Measurements from ENCODE around the gene LBHD2.

The LBHD2 gene

GRCh38 chr14:103070263-103070885 lies 13.6 kb upstream of the LBHD2 start:
- DNase-seq, result no peak

DNA sequence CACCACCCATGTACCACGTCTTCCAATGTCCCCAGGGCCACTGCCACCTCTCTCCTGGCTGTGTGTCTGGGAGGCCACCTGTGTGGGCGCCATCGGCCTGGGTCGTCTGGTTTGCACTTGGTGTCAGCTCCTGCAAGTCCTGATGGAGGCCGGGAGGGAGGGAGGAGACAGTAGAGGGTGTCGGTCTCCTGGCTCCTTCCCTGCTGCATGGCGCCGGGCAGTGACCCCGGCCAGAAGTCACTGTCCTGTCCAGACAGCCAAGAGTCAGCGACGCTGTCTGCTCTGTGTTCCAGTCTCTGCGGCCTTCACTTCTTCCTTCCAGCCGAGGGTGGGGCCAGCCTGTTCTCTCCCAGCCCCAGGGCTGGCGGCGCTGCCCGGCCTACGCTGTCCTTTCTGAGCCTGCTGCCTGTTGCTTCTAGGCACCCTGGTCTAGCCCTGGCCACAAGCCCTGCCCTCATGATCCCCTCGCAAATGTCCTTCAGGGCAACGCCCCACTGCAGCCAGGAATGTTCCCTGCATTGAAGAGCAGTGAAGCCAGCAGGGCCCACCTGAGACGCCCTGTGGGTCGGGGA lies 13.0 kb upstream of the LBHD2 start:
- DNase-seq, result no peak

GRCh38 chr14:103071544-103072251 lies 12.3 kb upstream of the LBHD2 start:
- DNase-seq, result no peak

DNA sequence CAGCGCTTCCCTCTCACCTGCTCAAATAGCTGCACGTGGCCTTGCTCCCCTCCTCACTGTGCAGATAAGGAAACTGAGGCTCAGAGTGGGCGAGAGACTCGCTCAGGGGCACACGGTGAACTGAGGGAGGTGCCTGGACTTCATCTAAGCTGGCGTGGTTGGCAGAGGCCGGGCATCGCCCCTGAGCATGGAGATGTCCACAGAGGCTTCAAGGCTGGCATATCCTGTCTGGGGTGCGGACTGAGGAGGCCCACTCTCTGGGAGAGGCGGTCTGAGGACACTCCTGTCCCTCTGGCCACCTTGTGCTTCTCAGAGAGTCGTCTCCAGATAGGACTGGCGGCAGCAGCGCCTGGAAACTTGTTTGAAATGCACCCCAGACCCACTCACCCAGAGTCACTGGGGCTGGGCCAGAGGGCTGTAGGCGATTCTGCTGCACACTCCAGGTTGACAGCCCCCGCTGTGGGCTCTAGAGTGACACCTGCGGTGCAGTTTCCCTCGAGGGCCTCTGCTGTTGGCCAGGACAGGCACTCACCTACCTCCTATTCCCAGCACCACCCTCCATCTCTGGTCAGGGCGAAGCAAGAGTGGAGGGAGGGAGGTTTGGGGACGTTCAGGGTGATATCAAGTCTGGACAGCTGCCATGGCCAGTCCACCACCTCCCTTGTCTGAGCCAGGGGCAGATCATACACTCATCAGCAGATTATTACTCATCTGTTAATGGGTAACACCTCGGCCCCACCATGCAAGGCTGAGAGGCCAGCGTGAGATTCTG lies 11.2 kb upstream of the LBHD2 start:
- no peak for DNase-seq

GRCh38 chr14:103073367-103073875 lies 10.6 kb upstream of the LBHD2 start:
- no peak for DNase-seq

GRCh38 chr14:103073876-103074728 lies 9.9 kb upstream of the LBHD2 start:
- no peak for DNase-seq

- DNase-seq, result no peak
Measured at GRCh38 chr14:103074729-103075367, 9.2 kb upstream of the LBHD2 start.

DNA sequence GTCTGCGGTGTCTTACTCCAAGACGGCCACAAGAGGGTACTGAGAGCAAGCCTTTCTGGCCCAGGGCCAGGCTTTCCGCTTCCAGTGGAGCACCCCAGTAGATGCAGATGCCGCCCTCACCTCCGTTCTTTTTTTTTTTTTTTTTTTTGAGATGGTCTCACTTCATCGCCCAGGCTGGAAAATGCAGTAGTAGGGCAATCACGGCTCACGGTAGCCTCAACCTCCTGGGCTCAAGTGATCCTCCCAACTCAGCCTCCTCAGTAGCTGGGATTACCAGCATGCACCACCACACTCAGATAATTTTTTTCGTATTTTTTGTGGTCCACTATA lies 5.6 kb upstream of the LBHD2 start:
- no peak for DNase-seq

GRCh38 chr14:103078860-103079587 lies 5.0 kb upstream of the LBHD2 start:
- no peak for DNase-seq

GRCh38 chr14:103081951-103082350 lies 2.1 kb upstream of the LBHD2 start:
- DNase-seq, result no peak

DNA sequence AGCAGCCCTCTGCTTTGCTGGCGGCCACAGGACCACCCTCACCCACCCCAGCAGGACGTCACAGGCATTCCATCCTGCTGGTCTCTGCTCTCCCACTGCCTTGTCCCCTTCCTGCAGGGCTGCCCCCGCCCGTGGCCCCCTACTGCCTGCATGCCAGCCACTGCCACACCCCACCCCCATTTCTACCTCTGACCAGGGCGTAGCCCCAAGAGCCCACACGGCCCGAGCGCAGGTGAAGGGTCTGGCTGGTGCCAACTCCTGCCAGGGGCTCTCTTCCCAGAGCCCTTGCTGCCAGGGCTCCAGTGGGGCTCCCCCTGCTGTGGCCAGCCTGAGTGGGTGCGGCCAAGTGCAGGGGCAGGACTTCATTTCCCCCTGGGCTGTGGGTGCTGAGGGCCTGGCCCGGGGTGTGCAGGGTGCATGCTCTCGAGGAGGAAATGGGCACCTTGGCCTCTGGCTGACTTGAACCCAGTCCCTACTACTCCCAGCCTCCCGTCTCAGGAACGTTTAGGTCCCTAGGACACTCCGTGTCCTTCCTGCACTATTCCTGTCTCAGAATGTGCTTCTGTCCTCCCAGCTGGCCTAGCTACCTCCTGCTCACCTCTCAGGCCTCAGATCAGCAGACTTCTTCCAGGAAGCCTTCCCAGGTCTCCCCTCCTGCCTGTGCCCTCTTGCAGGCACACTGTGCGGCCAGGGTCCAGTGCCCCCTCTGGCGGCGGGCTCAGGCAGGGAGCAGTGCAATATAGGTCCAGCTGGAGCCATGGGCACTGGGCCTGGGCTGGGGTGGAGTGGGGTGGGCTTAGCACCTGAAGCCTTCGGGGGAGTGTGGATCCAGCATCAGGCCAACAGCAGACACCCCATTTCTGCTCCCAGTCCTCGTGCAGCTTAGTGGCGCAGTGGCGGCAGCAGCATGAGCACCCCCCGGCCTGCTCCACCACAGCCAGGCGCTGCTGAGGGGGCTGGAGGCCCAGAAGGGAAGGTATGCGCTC lies 1.4 kb downstream of the LBHD2 start:
- no peak for DNase-seq

- DNase-seq, result no peak
Measured at GRCh38 chr14:103086771-103087342, 2.8 kb downstream of the LBHD2 start.

- DNase-seq, result no peak
Measured at GRCh38 chr14:103087343-103087835, 3.4 kb downstream of the LBHD2 start.

GRCh38 chr14:103088921-103089320 lies 4.9 kb downstream of the LBHD2 start:
- DNase-seq, result no peak

GRCh38 chr14:103089386-103090335 lies 5.7 kb downstream of the LBHD2 start:
- no peak for DNase-seq

- DNase-seq, result no peak
Measured at GRCh38 chr14:103090481-103091020, 6.5 kb downstream of the LBHD2 start.

- no peak for DNase-seq
Measured at GRCh38 chr14:103091041-103091882, 7.3 kb downstream of the LBHD2 start.
